Natural killer cell treated with Interleukin-12 subunit alpha and Interleukin-12 subunit beta and Interleukin-15 and Interleukin-18, amount 100 ng/mL, for 72 hours (primary cell): Measurements from ENCODE around the gene C1orf185. TPM values are rescaled to one million over a fixed set of nuclear protein-coding genes. Genes with fewer than 3 reads are reported as not detected.

Experiments
- ATAC-seq, 2 donors: fragments of 150-1000 bp; cut with Tn5 transposase in 1 of 2; sonication (Bioruptor Pico), chemical (Tn5 transposase) in 1 of 2; 2 replicates each; pipeline ENCODE4 v1.10.0; 2021
- DNase-seq: peaks from one replicate; pipeline ENCODE4 v3.0.0; 2022; ENCODE audit warnings: low spot score
- H3K27ac Mint-ChIP-seq, 2 donors: 1 replicate in 1 of 2; 2 replicates in 1 of 2; pipeline ENCODE4 v1.8.0; 2022; ENCODE audit warnings: mixed read lengths in 2 of 2, mild to moderate bottlenecking in 1 of 2, moderate library complexity in 1 of 2
- H3K27me3 Mint-ChIP-seq, 2 donors: 1 replicate in 1 of 2; 2 replicates in 1 of 2; pipeline ENCODE4 v1.8.0; 2022; ENCODE audit warnings: mixed read lengths in 2 of 2
- H3K36me3 Mint-ChIP-seq: one replicate; pipeline ENCODE4 v1.8.0; 2022; ENCODE audit warnings: mixed read lengths
- H3K4me1 Mint-ChIP-seq, 2 donors: 1 replicate in 1 of 2; 2 replicates in 1 of 2; pipeline ENCODE4 v1.8.0; 2022; ENCODE audit warnings: low read depth in 2 of 2, mixed read lengths in 2 of 2, mild to moderate bottlenecking in 1 of 2
- H3K4me3 Mint-ChIP-seq: one replicate; pipeline ENCODE4 v1.8.0; 2022; ENCODE audit warnings: mixed read lengths
- H3K9me3 Mint-ChIP-seq: 2 replicates; pipeline ENCODE4 v1.8.0; 2022; ENCODE audit warnings: mixed read lengths
- total RNA-seq, 2 donors: library from RNA; stranded (reverse); gene quantifications; one replicate each; pipeline ENCODE4 v1.2.3, GENCODE V29; 2022

The C1orf185 gene
- not detected for total RNA-seq

GRCh38 chr1:51101976-51102375 lies at the start of gene C1orf185:
TSS of gene C1orf185 (plus strand) at chr1:51102228. CDS start at chr1:51102234, 6 bp downstream.
- no peaks in the 10 kb centered on the region for H3K9me3 Mint-ChIP-seq
- H3K36me3 Mint-ChIP-seq: no peaks in the 10 kb centered on the region
- DNase-seq: no peak
- H3K4me1 Mint-ChIP-seq: no peaks in the 10 kb centered on the region
- no peak within 1 kb of the TSS for H3K4me3 Mint-ChIP-seq
- peaks cover 10 to 12% of the 10 kb centered on the region in 2 donors for H3K27me3 Mint-ChIP-seq
- no peak for ATAC-seq
- H3K27ac Mint-ChIP-seq: no peak within 1 kb of the TSS

GRCh38 chr1:51058858-51059257 lies 43.2 kb upstream of the C1orf185 start:
- no peaks in the 10 kb centered on the region for H3K36me3 Mint-ChIP-seq
- no peak overlapping the region for H3K4me3 Mint-ChIP-seq
- no peak for DNase-seq
- ATAC-seq: no peak
- H3K4me1 Mint-ChIP-seq: no peaks in the 10 kb centered on the region
- H3K9me3 Mint-ChIP-seq: no peaks in the 10 kb centered on the region
- H3K27me3 Mint-ChIP-seq: peaks cover 12 to 32% of the 10 kb centered on the region in 2 donors
- no peak overlapping the region for H3K27ac Mint-ChIP-seq

GRCh38 chr1:51061231-51061918 lies 40.7 kb upstream of the C1orf185 start:
- H3K36me3 Mint-ChIP-seq: no peaks in the 10 kb centered on the region

GRCh38 chr1:51063121-51063520 lies 38.9 kb upstream of the C1orf185 start:
- no peak for DNase-seq
- Mint-ChIP-seq H3K4me3 (no peak overlapping the region), H3K4me1 (no peaks in the 10 kb centered on the region), H3K9me3 (no peaks in the 10 kb centered on the region), H3K27ac (no peak overlapping the region), H3K36me3 (no peaks in the 10 kb centered on the region), H3K27me3 (peaks cover 7 to 17% of the 10 kb centered on the region in 2 donors)
- ATAC-seq: no peak

More at GRCh38 chr1:51061231-51061918, 40.7 kb upstream of the C1orf185 start:
- Mint-ChIP-seq H3K4me1 (no peaks in the 10 kb centered on the region), H3K9me3 (no peaks in the 10 kb centered on the region), H3K27me3 (peaks cover 7 to 20% of the 10 kb centered on the region in 2 donors), H3K4me3 (no peak overlapping the region), H3K27ac (no peak overlapping the region)
- no peak for DNase-seq
- ATAC-seq: no peak

- Mint-ChIP-seq H3K9me3 (no peaks in the 10 kb centered on the region), H3K27me3 (peaks cover 22 to 37% of the 10 kb centered on the region in 2 donors), H3K4me3 (no peak overlapping the region), H3K36me3 (no peaks in the 10 kb centered on the region), H3K27ac (no peak overlapping the region), H3K4me1 (no peaks in the 10 kb centered on the region)
- ATAC-seq: no peak
- no peak for DNase-seq
Measured at GRCh38 chr1:51070011-51070410, 32.0 kb upstream of the C1orf185 start.

GRCh38 chr1:51070640-51071039 lies 31.4 kb upstream of the C1orf185 start:
- H3K4me1 Mint-ChIP-seq: no peaks in the 10 kb centered on the region
- no peaks in the 10 kb centered on the region for H3K9me3 Mint-ChIP-seq
- no peak for ATAC-seq
- peaks cover 22 to 39% of the 10 kb centered on the region in 2 donors for H3K27me3 Mint-ChIP-seq
- no peak overlapping the region for H3K27ac Mint-ChIP-seq
- no peak for DNase-seq
- H3K4me3 Mint-ChIP-seq: no peak overlapping the region
- no peaks in the 10 kb centered on the region for H3K36me3 Mint-ChIP-seq

- H3K9me3 Mint-ChIP-seq: no peaks in the 10 kb centered on the region
- no peak overlapping the region for H3K4me3 Mint-ChIP-seq
- no peak overlapping the region for H3K27ac Mint-ChIP-seq
- no peaks in the 10 kb centered on the region for H3K4me1 Mint-ChIP-seq
- no peak for ATAC-seq
- peaks cover 22 to 39% of the 10 kb centered on the region in 2 donors for H3K27me3 Mint-ChIP-seq
- H3K36me3 Mint-ChIP-seq: no peaks in the 10 kb centered on the region
- no peak for DNase-seq
Measured at GRCh38 chr1:51071291-51072042, 30.6 kb upstream of the C1orf185 start.

- peaks cover 22 to 39% of the 10 kb centered on the region in 2 donors for H3K27me3 Mint-ChIP-seq
- no peak overlapping the region for H3K27ac Mint-ChIP-seq
- ATAC-seq: no peak
- H3K4me1 Mint-ChIP-seq: no peaks in the 10 kb centered on the region
- no peaks in the 10 kb centered on the region for H3K36me3 Mint-ChIP-seq
- no peak for DNase-seq
- H3K4me3 Mint-ChIP-seq: no peak overlapping the region
- no peaks in the 10 kb centered on the region for H3K9me3 Mint-ChIP-seq
Measured at GRCh38 chr1:51072043-51072439, 30.0 kb upstream of the C1orf185 start.

GRCh38 chr1:51072651-51073050 lies 29.4 kb upstream of the C1orf185 start:
- H3K27me3 Mint-ChIP-seq: peaks cover 18 to 34% of the 10 kb centered on the region in 2 donors
- H3K27ac Mint-ChIP-seq: no peak overlapping the region
- DNase-seq: no peak
- no peak overlapping the region for H3K4me3 Mint-ChIP-seq
- no peaks in the 10 kb centered on the region for H3K9me3 Mint-ChIP-seq
- H3K4me1 Mint-ChIP-seq: no peaks in the 10 kb centered on the region
- no peaks in the 10 kb centered on the region for H3K36me3 Mint-ChIP-seq
- ATAC-seq: no peak

- no peak for DNase-seq
- no peak for ATAC-seq
Measured at GRCh38 chr1:51073456-51073855, 28.6 kb upstream of the C1orf185 start.

GRCh38 chr1:51086496-51087271 lies 15.3 kb upstream of the C1orf185 start:
- peaks cover 19 to 60% of the 10 kb centered on the region in 2 donors for H3K27me3 Mint-ChIP-seq
- no peaks in the 10 kb centered on the region for H3K36me3 Mint-ChIP-seq
- no peak overlapping the region for H3K4me3 Mint-ChIP-seq
- no peaks in the 10 kb centered on the region for H3K4me1 Mint-ChIP-seq
- no peak overlapping the region for H3K27ac Mint-ChIP-seq
- ATAC-seq (peak; percentile 41 to 56), DNase-seq (no peak)
- H3K9me3 Mint-ChIP-seq: no peaks in the 10 kb centered on the region

More at GRCh38 chr1:51073456-51073855, 28.6 kb upstream of the C1orf185 start:
- Mint-ChIP-seq H3K4me3 (no peak overlapping the region), H3K27me3 (peaks cover 20 to 34% of the 10 kb centered on the region in 2 donors), H3K27ac (no peak overlapping the region), H3K4me1 (no peaks in the 10 kb centered on the region), H3K36me3 (no peaks in the 10 kb centered on the region), H3K9me3 (no peaks in the 10 kb centered on the region)

- no peak for ATAC-seq
- H3K36me3 Mint-ChIP-seq: no peaks in the 10 kb centered on the region
- H3K4me3 Mint-ChIP-seq: no peak overlapping the region
- H3K27ac Mint-ChIP-seq: no peak overlapping the region
- no peaks in the 10 kb centered on the region for H3K9me3 Mint-ChIP-seq
- no peaks in the 10 kb centered on the region for H3K4me1 Mint-ChIP-seq
- no peak for DNase-seq
- H3K27me3 Mint-ChIP-seq: peaks cover 19 to 58% of the 10 kb centered on the region in 2 donors
Measured at GRCh38 chr1:51088474-51088873, 13.6 kb upstream of the C1orf185 start.

- Mint-ChIP-seq H3K36me3 (peaks cover 7% of the 10 kb centered on the region), H3K4me1 (no peaks in the 10 kb centered on the region), H3K9me3 (peaks cover 4% of the 10 kb centered on the region), H3K27ac (no peak overlapping the region), H3K4me3 (no peak overlapping the region), H3K27me3 (peaks cover 23 to 66% of the 10 kb centered on the region in 2 donors)
- ATAC-seq: no peak
- DNase-seq: no peak
Measured at GRCh38 chr1:51093581-51093980, 8.4 kb upstream of the C1orf185 start.

GRCh38 chr1:51097171-51097570 lies 4.9 kb upstream of the C1orf185 start:
- no peak for DNase-seq
- H3K9me3 Mint-ChIP-seq: peaks cover 4% of the 10 kb centered on the region
- H3K4me1 Mint-ChIP-seq: no peaks in the 10 kb centered on the region
- H3K27ac Mint-ChIP-seq: no peak overlapping the region
- H3K4me3 Mint-ChIP-seq: no peak overlapping the region
- peaks cover 26 to 45% of the 10 kb centered on the region in 2 donors for H3K27me3 Mint-ChIP-seq
- ATAC-seq: no peak
- peaks cover 7% of the 10 kb centered on the region for H3K36me3 Mint-ChIP-seq
